22Rv1 (cell line): ENCODE data around the gene SLC38A5.
A peak's percentile ranks its signal among the peaks of the same experiment; 100 is the strongest.

Experiments used
- H3K27ac ChIP-seq: fragments of 450-650 bp; 2 replicates; pipeline ENCODE4 v1.5.1; 2017
- ZFX ChIP-seq: fragments of 450-650 bp; IDR thresholded peaks from 2 replicates; pipeline ENCODE4 v1.6.1; 2017; ENCODE audit warnings: antibody characterized with exemption, borderline replicate concordance
- TF ChIP-seq, protein P1 (sequence below): fragments of 450-650 bp; IDR thresholded peaks from 2 replicates; pipeline ENCODE4 v1.5.1; 2017; ENCODE audit warnings: mild to moderate bottlenecking

SLC38A5 gene

DNA sequence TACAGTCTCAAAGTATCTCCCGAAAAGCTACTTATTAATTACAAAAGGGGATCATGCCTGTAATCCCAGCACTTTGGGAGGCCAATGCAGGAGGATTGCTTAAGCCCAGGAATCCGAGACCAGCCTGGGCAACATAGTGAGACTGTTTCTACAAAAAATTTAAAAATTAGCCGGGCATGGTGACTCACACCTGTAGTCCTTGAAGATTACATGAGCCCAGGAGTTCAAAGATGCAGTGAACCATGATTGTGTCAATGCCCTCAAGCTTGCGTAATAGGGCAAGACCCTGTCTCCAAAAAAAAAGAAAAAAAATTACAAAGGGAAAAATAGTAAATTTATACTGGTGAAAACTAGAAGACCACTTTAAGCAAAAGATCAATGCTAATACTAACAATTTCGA lies 35.4 kb upstream of the SLC38A5 start:
- TF ChIP-seq, protein P1, sequence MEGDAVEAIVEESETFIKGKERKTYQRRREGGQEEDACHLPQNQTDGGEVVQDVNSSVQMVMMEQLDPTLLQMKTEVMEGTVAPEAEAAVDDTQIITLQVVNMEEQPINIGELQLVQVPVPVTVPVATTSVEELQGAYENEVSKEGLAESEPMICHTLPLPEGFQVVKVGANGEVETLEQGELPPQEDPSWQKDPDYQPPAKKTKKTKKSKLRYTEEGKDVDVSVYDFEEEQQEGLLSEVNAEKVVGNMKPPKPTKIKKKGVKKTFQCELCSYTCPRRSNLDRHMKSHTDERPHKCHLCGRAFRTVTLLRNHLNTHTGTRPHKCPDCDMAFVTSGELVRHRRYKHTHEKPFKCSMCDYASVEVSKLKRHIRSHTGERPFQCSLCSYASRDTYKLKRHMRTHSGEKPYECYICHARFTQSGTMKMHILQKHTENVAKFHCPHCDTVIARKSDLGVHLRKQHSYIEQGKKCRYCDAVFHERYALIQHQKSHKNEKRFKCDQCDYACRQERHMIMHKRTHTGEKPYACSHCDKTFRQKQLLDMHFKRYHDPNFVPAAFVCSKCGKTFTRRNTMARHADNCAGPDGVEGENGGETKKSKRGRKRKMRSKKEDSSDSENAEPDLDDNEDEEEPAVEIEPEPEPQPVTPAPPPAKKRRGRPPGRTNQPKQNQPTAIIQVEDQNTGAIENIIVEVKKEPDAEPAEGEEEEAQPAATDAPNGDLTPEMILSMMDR: no peak
- TF ChIP-seq ZFX: no peak
- H3K27ac ChIP-seq: no peak overlapping the region

DNA sequence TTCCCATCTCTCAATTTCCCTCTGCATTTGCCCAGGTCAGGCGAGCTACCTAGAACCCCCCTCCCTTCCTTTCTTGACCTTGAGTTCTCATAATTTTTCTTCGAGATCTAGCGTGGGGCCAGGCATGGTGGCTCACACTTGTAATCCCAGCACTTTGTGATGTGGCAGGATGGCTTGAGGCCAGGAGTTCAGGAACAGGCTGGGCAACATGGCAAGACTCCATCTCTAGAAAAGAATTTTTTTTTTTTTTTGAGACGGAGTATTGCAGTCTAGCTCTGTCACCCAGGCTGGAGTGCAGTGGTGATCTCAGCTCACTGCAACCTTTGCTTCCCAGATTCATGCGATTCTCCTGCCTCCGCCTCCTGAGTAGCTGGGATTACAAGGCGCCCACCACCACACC lies 34.2 kb upstream of the SLC38A5 start:
- no peak overlapping the region for H3K27ac ChIP-seq
- no peak for TF ChIP-seq ZFX
- TF ChIP-seq, protein P1: no peak

DNA sequence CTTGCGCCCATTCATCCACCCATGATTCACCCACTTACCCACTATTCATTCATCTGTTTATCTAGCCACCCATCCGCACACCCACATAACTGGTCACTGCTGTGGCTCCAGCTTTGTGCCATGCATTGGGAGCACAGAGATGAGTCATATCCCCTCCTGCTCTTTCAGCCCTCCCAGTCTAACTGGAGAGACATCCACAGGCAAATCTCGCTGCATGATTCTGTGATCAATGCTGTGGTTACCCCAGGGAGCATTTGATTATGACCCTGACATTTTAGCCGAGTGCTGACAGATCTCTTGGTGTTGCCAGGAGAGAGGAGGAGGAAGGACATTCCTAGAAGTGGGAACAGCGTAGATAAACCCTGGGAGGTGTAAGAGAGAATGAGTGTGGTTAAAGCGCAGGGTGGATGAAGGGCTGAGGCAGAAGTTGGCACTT lies 28.3 kb upstream of the SLC38A5 start:
- no peak for TF ChIP-seq ZFX
- TF ChIP-seq, protein P1: no peak
- H3K27ac ChIP-seq: no peak overlapping the region

DNA sequence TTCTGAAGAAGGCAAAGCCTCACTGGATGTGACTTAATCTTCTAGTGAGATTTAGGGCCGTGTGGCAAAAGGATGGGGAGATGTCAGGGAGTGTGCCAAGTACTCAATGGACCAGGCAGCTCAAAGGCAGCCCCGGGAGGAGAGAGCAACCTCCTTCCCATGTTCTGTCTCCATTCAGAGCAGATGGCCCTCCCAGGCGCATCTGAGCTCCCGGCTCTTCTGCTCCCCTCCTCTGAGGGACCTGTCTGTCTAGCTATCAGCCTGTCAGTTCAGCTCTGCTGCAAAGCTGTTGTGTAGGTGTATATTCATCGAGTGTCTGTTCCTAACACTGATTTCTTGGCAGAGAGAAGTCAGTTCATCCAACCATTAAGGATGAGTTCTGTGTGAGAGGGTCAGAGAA lies 27.8 kb upstream of the SLC38A5 start:
- no peak overlapping the region for H3K27ac ChIP-seq
- TF ChIP-seq, protein P1: no peak
- no peak for TF ChIP-seq ZFX

DNA sequence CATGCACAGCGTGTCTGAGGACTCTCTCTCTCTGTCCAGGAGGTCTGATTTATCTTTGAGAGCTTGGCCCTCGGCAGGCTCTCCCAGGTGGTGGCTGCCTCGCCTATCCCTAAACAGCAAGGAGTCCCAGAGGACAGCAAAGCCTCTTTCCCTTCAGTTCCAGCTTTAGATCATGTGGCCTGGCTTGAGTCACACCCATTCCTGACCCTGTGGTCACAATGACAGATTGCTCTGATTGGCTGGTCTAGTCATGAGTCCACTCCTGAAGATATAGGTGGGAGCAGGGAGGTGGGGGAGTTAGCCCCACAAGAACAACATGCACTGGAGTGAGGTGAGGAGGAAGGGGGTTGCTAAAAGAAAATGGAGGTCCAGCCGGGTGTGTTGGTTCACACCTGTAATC lies 26.6 kb upstream of the SLC38A5 start:
- no peak for TF ChIP-seq ZFX
- TF ChIP-seq, protein P1: no peak
- no peak overlapping the region for H3K27ac ChIP-seq

DNA sequence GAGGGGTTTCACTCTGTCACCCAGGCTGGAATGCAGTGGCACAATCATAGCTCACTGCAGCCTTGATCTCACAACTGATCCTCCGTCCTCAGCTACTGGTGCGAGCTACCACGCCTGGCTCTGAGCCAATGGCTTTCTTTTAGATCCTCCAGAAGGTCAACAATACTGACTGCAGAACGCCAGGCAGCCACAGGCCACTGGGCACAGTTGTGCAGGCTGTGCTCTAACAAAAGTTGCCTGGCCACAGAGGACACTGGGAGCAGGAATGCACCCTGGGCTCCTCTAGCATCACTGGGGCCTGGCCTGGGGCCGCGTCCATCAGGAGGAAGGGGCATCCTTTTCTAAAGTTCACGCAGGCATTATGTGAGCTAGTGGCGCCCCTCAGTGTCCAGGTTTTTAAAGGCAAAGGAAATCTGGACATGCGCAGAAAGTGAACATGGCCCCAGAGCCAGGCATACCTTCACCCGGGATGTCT lies 23.9 kb upstream of the SLC38A5 start:
- TF ChIP-seq, protein P1: peak; percentile 57
- no peak for TF ChIP-seq ZFX
- no peak overlapping the region for H3K27ac ChIP-seq

DNA sequence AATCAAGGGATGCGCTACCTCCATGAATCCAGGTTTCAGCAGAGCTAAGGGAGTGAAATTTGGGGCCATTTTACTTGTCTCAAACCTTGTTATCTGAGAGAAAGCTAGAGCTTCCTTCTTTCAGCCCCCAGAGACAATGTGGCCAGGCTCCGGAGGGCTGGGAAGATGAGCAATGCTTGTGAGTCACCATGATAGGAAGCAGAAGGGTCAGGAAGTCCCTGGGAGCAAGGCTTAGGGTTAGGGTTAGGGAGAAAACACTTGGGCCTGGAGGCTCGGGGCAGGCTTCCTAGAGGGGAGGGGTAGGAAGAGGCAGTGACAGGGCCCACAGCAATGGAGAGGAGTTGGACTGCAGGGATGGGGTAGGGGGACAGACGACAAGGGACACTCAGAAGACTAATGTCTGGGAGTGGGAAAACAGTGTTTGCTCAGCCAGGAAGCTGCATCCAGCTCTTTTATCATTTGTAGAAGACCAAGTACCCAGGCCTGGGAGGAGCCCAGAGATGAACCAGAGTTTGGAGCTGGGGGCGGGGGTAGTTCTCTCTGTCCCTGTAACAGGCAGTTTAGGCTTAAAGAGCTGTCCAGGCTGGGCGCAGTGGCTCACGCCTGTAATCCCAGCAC lies 22.3 kb upstream of the SLC38A5 start:
- H3K27ac ChIP-seq: no peak overlapping the region
- TF ChIP-seq, protein P1: no peak
